Kidney (tissue), 14 donors: ENCODE measurements around the gene PTPRF. TPM values are rescaled to one million over a fixed set of nuclear protein-coding genes. Genes with fewer than 3 reads are reported as not detected.

Experiments used
- DNase-seq, 5 donors: peaks; one replicate each; pipeline ENCODE4 v3.0.0-alpha.2; 2013 to 2020
- FAIRE-seq: peaks from 2 replicates; lab custom pipeline; 2012; peaks lifted over from hg19 to GRCh38; lab: Jason Lieb, UNC
- H3K27ac ChIP-seq, 2 donors: one replicate each; pipeline ENCODE4 v1.7.0; 2013; ENCODE audit warnings: low read depth in 2 of 2, low read length in 2 of 2, inconsistent platforms in 1 of 2
- H3K27me3 ChIP-seq: one replicate; pipeline ENCODE4 v1.7.1; 2013; ENCODE audit warnings: low read length, inconsistent platforms; ENCODE audit not compliant: control insufficient read depth, insufficient read depth
- H3K36me3 ChIP-seq, 3 donors: one replicate each; pipeline versions ENCODE4 v1.7.0 to v1.7.1; 2013; ENCODE audit warnings: low read length in 3 of 3, control low read depth in 1 of 3, inconsistent platforms in 1 of 3; ENCODE audit not compliant: insufficient read depth in 3 of 3, control insufficient read depth in 2 of 3
- H3K4me1 ChIP-seq, 3 donors: one replicate each; pipeline versions ENCODE4 v1.7.0 to v1.7.1; 2013; ENCODE audit warnings: low read length in 3 of 3, inconsistent platforms in 1 of 3, low read depth in 1 of 3; ENCODE audit not compliant: control insufficient read depth in 2 of 3, insufficient read depth in 2 of 3
- H3K4me3 ChIP-seq, 3 donors: one replicate each; pipeline versions ENCODE4 v1.7.0 to v1.8.1; 2013; ENCODE audit warnings: low read length in 3 of 3, control low read depth in 1 of 3, inconsistent platforms in 1 of 3
- H3K9ac ChIP-seq, 3 donors: one replicate each; pipeline versions ENCODE4 v1.7.0 to v1.7.1; 2013; ENCODE audit warnings: low read length in 3 of 3, control low read depth in 1 of 3, inconsistent platforms in 1 of 3
- H3K9me3 ChIP-seq, 3 donors: one replicate each; pipeline versions ENCODE4 v1.7.0 to v1.7.1; 2013; ENCODE audit warnings: low read length in 3 of 3, control low read depth in 1 of 3, inconsistent platforms in 1 of 3; ENCODE audit not compliant: control insufficient read depth in 2 of 3, insufficient read depth in 1 of 3
- intact Hi-C: fragments of 100-400 bp; cut with DNase I; formaldehyde crosslinking; loops from one replicate; pipeline ENCODE4 v1.11.1; 2022
- polyA plus RNA-seq: library from polyadenylated mRNA; stranded (reverse); fragments of 350-450 nt; fragmentation: Illumina TruSeq; extraction: RNeasy Lipid Tissue Mini Kit (QIAGEN cat#74804); gene quantifications from one replicate; pipeline ENCODE4 v1.2.3, GENCODE V29; 2014; ENCODE audit warnings: low read depth, low replicate concordance; ENCODE audit not compliant: insufficient read depth
- total RNA-seq: library from RNA; stranded (reverse); fragmentation: NEBNext Ultra II Directional; extraction: Animal tissue kit (Norgen Biotek cat#: 25700); gene quantifications from one replicate; pipeline ENCODE4 v1.2.1, GENCODE V29; 2021
- TF ChIP-seq, protein P1 (sequence below): IDR thresholded peaks from 3 replicates; pipeline ENCODE4 v1.5.1; 2012; ENCODE audit warnings: mild to moderate bottlenecking, moderate library complexity, borderline replicate concordance; ENCODE audit not compliant: insufficient read depth; ENCODE audit errors: extremely low read depth
- donor health status: control.
- donor health status: control.
- donor health status: control.
- donor health status: control.
- donor health status: control.
- donor health status: DM: yes; HTN: yes; CAD: no.
- donor health status: Normal renal cell carcinoma (clear cell type).

Gene PTPRF
- total and polyA plus RNA-seq, 2 donors from 2014 or later = 39.5 to 197 TPM

DNA sequence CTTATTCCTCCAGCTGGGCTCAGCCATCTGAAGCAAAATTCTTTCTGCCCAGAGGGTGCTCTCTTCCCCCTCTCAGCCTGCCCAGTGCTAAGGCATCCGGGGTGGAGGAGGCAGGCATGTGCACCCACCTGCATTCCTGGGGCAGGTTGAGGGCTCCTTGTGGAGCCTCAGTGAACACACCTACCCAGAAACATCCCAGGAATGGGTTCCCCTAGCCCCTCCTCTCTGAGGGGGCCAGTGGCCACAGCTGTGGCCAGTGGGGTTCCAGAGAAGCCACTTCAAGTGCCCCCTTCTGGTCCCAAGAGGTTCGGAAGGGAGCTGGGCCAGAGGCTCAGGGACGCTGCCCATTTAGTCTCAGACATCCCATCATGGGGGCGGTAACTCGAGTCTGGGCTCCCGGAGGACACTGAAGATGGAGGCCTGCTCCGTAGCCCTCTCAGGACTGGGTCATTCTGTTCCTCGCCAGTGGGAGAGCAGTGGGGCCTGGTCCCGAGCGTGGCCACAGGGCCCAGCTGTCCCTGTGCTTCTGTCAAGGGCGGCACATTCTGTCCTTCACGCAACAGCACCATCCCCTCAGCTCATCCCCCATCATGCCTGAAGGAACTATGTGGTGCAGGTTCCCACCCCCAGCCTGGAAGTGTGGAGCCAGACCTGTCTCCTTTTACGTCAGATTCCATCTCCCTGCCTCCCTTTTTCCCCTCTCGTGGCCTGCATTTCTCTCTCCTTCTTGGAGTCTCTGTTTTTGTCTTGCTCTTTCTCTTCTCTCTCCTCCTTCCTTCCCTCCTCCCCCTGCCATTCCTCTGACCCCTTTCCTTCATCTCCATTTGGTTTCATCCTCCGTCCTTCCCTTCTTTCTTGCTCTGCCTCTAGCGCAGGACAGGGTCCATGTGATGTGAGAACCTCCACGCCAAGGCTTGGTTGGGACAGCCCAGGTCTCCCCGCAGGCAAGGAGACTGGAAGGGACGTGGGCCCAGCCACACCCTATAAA, 69.6 kb downstream of the PTPRF start:
- DNase-seq = no peak
- FAIRE-seq = no peak
- Histone ChIP-seq H3K36me3 (peaks cover 2 to 26% (median 7%) of the 10 kb centered on the region in 3 donors), H3K27me3 (no peaks in the 10 kb centered on the region), H3K4me1 (no peaks in the 10 kb centered on the region), H3K9ac (no peak overlapping the region), H3K27ac (no peak overlapping the region), H3K4me3 (no peak overlapping the region), H3K9me3 (no peaks in the 10 kb centered on the region)
- intact Hi-C loops = no loop called here
- TF ChIP-seq, protein P1, sequence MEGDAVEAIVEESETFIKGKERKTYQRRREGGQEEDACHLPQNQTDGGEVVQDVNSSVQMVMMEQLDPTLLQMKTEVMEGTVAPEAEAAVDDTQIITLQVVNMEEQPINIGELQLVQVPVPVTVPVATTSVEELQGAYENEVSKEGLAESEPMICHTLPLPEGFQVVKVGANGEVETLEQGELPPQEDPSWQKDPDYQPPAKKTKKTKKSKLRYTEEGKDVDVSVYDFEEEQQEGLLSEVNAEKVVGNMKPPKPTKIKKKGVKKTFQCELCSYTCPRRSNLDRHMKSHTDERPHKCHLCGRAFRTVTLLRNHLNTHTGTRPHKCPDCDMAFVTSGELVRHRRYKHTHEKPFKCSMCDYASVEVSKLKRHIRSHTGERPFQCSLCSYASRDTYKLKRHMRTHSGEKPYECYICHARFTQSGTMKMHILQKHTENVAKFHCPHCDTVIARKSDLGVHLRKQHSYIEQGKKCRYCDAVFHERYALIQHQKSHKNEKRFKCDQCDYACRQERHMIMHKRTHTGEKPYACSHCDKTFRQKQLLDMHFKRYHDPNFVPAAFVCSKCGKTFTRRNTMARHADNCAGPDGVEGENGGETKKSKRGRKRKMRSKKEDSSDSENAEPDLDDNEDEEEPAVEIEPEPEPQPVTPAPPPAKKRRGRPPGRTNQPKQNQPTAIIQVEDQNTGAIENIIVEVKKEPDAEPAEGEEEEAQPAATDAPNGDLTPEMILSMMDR = no peak

DNA sequence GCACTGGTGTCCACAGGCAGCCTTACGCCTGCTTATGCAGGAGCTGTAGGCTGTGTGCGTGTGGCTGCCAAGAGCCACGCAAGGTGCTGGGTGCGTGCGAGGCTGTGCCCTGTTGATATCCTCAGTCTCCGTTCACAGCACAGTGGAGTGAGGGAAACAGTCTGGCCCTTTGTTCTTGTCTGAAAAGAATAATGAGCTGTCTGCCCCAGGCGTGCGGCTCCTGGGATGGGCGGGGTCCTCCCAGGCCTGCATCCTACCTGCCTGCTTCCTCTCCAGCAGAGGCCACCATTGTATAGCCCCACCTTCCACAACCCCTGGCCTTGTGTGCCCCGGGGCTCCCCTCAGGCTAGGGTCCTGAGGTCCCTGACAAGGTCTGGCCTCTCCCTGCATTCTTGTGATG, 72.3 kb downstream of the PTPRF start:
- Histone ChIP-seq H3K4me3 (no peak overlapping the region), H3K9me3 (no peaks in the 10 kb centered on the region), H3K27ac (no peak overlapping the region), H3K36me3 (peaks cover 3 to 23% (median 20%) of the 10 kb centered on the region in 3 donors), H3K9ac (no peak overlapping the region), H3K4me1 (no peaks in the 10 kb centered on the region), H3K27me3 (no peaks in the 10 kb centered on the region)
- TF ChIP-seq, protein P1 = no peak
- FAIRE-seq (no peak), DNase-seq (no peak)
- intact Hi-C loops = no loop called here

DNA sequence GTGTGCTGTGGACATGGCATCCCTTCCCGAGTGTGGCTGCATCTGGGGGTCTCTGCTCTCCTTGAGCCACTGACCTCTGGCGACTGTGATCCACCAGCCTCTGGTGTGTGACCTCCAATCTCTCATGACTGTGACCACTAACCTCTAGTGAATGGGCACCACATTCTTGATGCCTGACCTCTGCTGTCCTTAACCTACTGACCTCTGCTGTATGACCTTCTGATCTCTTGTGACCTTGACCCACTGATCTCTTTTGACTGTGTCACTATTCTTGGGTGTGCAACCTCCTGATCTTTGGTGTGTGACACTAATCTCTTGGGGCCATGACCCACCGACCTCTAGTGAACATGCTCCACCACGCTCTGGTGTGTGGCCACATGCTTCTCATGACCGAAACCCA, 73.5 kb downstream of the PTPRF start:
- H3K27me3 ChIP-seq = no peaks in the 10 kb centered on the region
- H3K9me3 ChIP-seq = no peaks in the 10 kb centered on the region
- no peaks in the 10 kb centered on the region for H3K4me1 ChIP-seq
- H3K27ac ChIP-seq = no peak overlapping the region
- intact Hi-C loops = no loop called here
- no peak overlapping the region for H3K9ac ChIP-seq
- FAIRE-seq (no peak), DNase-seq (no peak)
- H3K4me3 ChIP-seq = no peak overlapping the region
- TF ChIP-seq, protein P1 = no peak
- peaks cover 3 to 26% (median 25%) of the 10 kb centered on the region in 3 donors for H3K36me3 ChIP-seq
